Measurements from ENCODE around the gene FANCC.

DNA sequence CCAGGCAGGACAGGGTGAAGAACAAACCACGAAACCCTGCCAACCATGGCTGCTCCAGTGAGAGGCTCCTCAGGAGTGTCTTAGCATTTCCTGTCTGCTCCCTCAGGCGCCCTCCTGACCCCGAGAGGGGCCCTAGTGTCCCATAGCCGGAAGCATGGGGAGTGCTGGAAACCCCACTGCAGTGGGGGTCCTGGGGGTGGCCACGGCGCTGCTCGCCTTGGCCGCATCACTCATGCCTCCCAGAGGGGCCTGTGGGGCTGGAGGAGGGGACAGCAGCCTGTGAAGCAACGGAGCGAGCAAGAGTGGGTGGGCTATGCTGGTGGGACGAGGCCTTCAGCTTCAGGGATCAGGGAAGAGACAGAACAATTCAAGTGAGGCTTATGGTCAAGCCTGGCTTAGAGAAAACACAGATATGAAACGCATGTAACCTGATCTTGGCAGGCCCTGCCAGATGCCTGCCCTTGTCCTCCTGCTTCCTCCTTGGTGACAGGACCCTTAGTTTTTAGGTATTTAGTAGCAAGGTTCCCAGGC, 219.1 kb downstream of the FANCC start:
- TF ChIP-seq POLR2A (IDR thresholded peaks at IDR 0.05): no peak
- TF ChIP-seq, protein P1, sequence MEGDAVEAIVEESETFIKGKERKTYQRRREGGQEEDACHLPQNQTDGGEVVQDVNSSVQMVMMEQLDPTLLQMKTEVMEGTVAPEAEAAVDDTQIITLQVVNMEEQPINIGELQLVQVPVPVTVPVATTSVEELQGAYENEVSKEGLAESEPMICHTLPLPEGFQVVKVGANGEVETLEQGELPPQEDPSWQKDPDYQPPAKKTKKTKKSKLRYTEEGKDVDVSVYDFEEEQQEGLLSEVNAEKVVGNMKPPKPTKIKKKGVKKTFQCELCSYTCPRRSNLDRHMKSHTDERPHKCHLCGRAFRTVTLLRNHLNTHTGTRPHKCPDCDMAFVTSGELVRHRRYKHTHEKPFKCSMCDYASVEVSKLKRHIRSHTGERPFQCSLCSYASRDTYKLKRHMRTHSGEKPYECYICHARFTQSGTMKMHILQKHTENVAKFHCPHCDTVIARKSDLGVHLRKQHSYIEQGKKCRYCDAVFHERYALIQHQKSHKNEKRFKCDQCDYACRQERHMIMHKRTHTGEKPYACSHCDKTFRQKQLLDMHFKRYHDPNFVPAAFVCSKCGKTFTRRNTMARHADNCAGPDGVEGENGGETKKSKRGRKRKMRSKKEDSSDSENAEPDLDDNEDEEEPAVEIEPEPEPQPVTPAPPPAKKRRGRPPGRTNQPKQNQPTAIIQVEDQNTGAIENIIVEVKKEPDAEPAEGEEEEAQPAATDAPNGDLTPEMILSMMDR (IDR thresholded peaks at IDR 0.05): no peak
